Trophoblast cell (in vitro differentiated cells and primary cell): Measurements from ENCODE around the gene METTL26.
A peak's percentile ranks its signal among the peaks of the same experiment; 100 is the strongest.

Experiments
- DNase-seq, 2 donors: peaks; one replicate each; pipeline ENCODE4 v3.0.0-alpha.2; 2016
- H2AFZ ChIP-seq: 2 replicates; pipeline ENCODE4 v1.6.1; 2013; ENCODE audit warnings: low read length, moderate library complexity, mild to moderate bottlenecking; ENCODE audit not compliant: insufficient read depth, poor library complexity
- H2AK5ac ChIP-seq: 2 replicates; pipeline ENCODE4 v1.6.1; 2013; ENCODE audit warnings: mild to moderate bottlenecking, low read length
- H2BK120ac ChIP-seq: 2 replicates; pipeline ENCODE4 v1.6.1; 2013; ENCODE audit warnings: low read length, mild to moderate bottlenecking, moderate library complexity; ENCODE audit not compliant: insufficient read depth, poor library complexity
- H2BK12ac ChIP-seq: 2 replicates; pipeline ENCODE4 v1.6.1; 2013; ENCODE audit warnings: mild to moderate bottlenecking, low read length, moderate library complexity
- H2BK5ac ChIP-seq: 2 replicates; pipeline ENCODE4 v1.6.1; 2013; ENCODE audit warnings: low read length, low read depth, moderate library complexity, mild to moderate bottlenecking; ENCODE audit not compliant: poor library complexity
- H3K14ac ChIP-seq: 2 replicates; pipeline ENCODE4 v1.6.1; 2013; ENCODE audit warnings: mild to moderate bottlenecking, low read length
- H3K18ac ChIP-seq: 2 replicates; pipeline ENCODE4 v1.6.1; 2013; ENCODE audit warnings: mild to moderate bottlenecking, low read length
- H3K23ac ChIP-seq: 2 replicates; pipeline ENCODE4 v1.6.1; 2013; ENCODE audit warnings: low read length
- H3K27ac ChIP-seq: 2 replicates; pipeline ENCODE4 v1.5.1; 2013; ENCODE audit warnings: low read depth, mild to moderate bottlenecking, inconsistent platforms, low read length, moderate library complexity
- H3K27me3 ChIP-seq: 2 replicates; pipeline ENCODE4 v1.6.1; 2013; ENCODE audit warnings: inconsistent platforms, mild to moderate bottlenecking, low read length, moderate library complexity; ENCODE audit not compliant: insufficient read depth
- H3K36me3 ChIP-seq, 2 experiments: 1 replicate in 1 of 2; 2 replicates in 1 of 2; pipeline ENCODE4 v1.6.1; 2013; ENCODE audit warnings: low read length in 2 of 2, mild to moderate bottlenecking in 2 of 2, moderate library complexity in 1 of 2; ENCODE audit not compliant: insufficient read depth in 2 of 2, control insufficient read depth in 1 of 2
- H3K4ac ChIP-seq: 2 replicates; pipeline ENCODE4 v1.6.1; 2013; ENCODE audit warnings: low read depth, mild to moderate bottlenecking, low read length, moderate library complexity
- H3K4me1 ChIP-seq, 2 experiments: 1 replicate in 1 of 2; 2 replicates in 1 of 2; pipeline ENCODE4 v1.6.1; 2013; ENCODE audit warnings: low read length in 2 of 2, mild to moderate bottlenecking in 2 of 2, moderate library complexity in 1 of 2; ENCODE audit not compliant: insufficient read depth in 2 of 2, control insufficient read depth in 1 of 2
- H3K4me2 ChIP-seq: 2 replicates; pipeline ENCODE4 v1.6.1; 2013; ENCODE audit warnings: inconsistent platforms, mild to moderate bottlenecking, low read length, moderate library complexity
- H3K4me3 ChIP-seq: 2 replicates; pipeline ENCODE4 v1.5.1; 2013; ENCODE audit warnings: mild to moderate bottlenecking, low read depth, low read length, inconsistent platforms
- H3K79me1 ChIP-seq: one replicate; pipeline ENCODE4 v1.6.1; 2013; ENCODE audit warnings: low read length
- H3K79me2 ChIP-seq: 2 replicates; pipeline ENCODE4 v1.6.1; 2013; ENCODE audit warnings: low read length, mild to moderate bottlenecking; ENCODE audit not compliant: control insufficient read depth, insufficient read depth, poor library complexity
- H3K9ac ChIP-seq: 2 replicates; pipeline ENCODE4 v1.6.1; 2013; ENCODE audit warnings: mild to moderate bottlenecking, low read length
- H3K9me3 ChIP-seq: 2 replicates; pipeline ENCODE4 v1.6.1; 2013; ENCODE audit warnings: low read depth, mild to moderate bottlenecking, control low read depth, inconsistent platforms, low read length; ENCODE audit not compliant: insufficient read depth
- H4K12ac ChIP-seq: 2 replicates; pipeline ENCODE4 v1.6.1; 2013; ENCODE audit warnings: low read depth, mild to moderate bottlenecking, low read length, moderate library complexity
- H4K8ac ChIP-seq: 2 replicates; pipeline ENCODE4 v1.6.1; 2013; ENCODE audit warnings: low read depth, mild to moderate bottlenecking, low read length, moderate library complexity
- H4K91ac ChIP-seq: one replicate; pipeline ENCODE4 v1.6.1; 2013; ENCODE audit warnings: low read depth, mild to moderate bottlenecking, low read length, moderate library complexity
- WGBS: extraction: QIAGEN DNeasy Blood & Tissue Kit; methylation state at CpG from one replicate; pipeline ENCODE4 v1.1.7; 2013; ENCODE audit warnings: missing lambda C conversion rate; ENCODE audit not compliant: insufficient read length, insufficient coverage; ENCODE audit errors: extremely low coverage; 5-methylcytosine and 5-hydroxymethylcytosine counted together

Gene METTL26

DNA sequence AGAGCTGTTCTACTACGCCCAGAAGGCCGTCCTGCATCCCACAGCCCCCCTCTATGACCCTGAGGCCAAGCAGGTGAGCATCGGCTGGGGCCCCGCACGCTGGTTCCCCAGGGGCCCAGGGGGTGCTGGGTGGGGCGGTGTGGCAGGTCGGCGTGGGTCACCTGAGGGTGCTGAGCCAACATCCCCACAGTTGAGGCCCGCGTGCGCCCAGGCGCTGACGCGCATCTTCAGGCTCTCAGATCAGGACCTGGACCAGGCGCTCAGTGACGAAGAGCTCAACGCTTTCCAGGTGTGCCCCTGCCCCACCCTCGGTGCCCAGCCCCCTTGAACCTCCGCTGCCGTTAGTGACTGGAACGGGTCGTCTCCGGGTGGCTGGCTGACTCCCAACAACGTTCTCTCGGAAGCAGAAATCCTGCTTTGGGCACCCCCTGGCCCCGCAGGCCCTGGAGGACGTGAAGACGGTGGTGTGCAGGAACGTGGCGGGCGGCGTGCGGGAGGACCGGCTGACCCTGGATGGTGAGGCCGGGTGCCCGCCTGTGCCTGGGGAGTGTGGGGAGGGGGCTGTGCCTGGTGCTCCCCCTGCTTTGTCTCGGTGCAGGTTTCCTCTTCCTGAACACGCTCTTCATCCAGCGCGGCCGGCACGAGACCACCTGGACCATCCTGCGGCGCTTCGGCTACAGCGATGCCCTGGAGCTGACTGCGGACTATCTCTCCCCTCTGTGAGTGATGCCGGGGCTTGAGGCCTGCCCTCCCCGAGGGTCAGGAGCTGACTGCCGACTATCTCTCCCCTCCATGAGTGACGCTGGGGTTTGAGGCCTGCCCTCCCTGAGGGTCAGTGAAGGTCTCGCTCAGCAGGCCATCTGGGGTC, 34.6 kb upstream of the METTL26 start:
- Histone ChIP-seq H3K27me3 (peaks cover 3% of the 10 kb centered on the region), H3K9me3 (no peaks in the 10 kb centered on the region), H3K23ac (no peak overlapping the region), H4K91ac (no peak overlapping the region), H2BK120ac (no peak overlapping the region), H2BK12ac (no peak overlapping the region), H3K4me3 (no peak overlapping the region), H2AK5ac (no peak overlapping the region), H3K79me2 (peaks cover 8% of the 10 kb centered on the region), H4K12ac (no peak overlapping the region), H2BK5ac (no peak overlapping the region), H4K8ac (no peak overlapping the region), H3K18ac (no peak overlapping the region), H3K4me1 (peaks cover 13 to 15% of the 10 kb centered on the region in 2 experiments), H3K4me2 (no peak overlapping the region), H2AFZ (no peak overlapping the region), H3K4ac (no peak overlapping the region), H3K9ac (no peak overlapping the region), H3K27ac (no peak overlapping the region), H3K36me3 (peaks cover 54 to 56% of the 10 kb centered on the region in 2 experiments), H3K79me1 (peaks cover 5% of the 10 kb centered on the region), H3K14ac (no peak overlapping the region)
- no peak for DNase-seq
- no CpG with 5 or more reads among the region's 52 CpGs for WGBS

DNA sequence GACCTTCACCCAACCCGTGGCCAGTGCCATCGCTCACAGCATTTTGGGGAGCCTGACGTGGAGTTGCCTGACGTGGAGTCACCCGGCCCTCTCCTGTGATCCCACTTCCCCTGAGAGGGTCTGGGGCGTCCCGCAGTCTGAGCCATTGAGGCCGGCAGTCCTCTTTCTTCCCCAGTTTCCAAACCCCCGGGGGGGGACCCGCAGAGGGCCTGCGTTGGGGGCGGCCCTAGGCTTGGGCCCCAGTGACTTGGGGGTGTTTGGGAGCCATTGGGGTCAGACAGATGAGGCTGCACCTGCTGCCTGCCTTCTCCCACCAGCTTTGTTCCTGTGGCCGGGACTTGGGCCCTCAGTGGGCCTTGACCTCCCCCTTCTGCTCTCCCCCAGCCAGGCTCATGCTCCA, 33.6 kb upstream of the METTL26 start:
- Histone ChIP-seq H3K9me3 (no peaks in the 10 kb centered on the region), H3K18ac (no peak overlapping the region), H2BK120ac (no peak overlapping the region), H3K23ac (no peak overlapping the region), H4K8ac (no peak overlapping the region), H4K12ac (no peak overlapping the region), H3K36me3 (peaks cover 54 to 56% of the 10 kb centered on the region in 2 experiments), H3K9ac (no peak overlapping the region), H3K79me2 (peaks cover 8% of the 10 kb centered on the region), H3K27ac (no peak overlapping the region), H3K14ac (no peak overlapping the region), H2BK12ac (no peak overlapping the region), H2AFZ (no peak overlapping the region), H3K79me1 (peaks cover 5% of the 10 kb centered on the region), H3K4ac (no peak overlapping the region), H2AK5ac (no peak overlapping the region), H4K91ac (no peak overlapping the region), H3K4me3 (no peak overlapping the region), H3K4me1 (peaks cover 7% of the 10 kb centered on the region in 2 experiments), H3K4me2 (no peak overlapping the region), H2BK5ac (no peak overlapping the region), H3K27me3 (no peaks in the 10 kb centered on the region)
- WGBS, result no CpG with 5 or more reads among the region's 13 CpGs
- no peak for DNase-seq

DNA sequence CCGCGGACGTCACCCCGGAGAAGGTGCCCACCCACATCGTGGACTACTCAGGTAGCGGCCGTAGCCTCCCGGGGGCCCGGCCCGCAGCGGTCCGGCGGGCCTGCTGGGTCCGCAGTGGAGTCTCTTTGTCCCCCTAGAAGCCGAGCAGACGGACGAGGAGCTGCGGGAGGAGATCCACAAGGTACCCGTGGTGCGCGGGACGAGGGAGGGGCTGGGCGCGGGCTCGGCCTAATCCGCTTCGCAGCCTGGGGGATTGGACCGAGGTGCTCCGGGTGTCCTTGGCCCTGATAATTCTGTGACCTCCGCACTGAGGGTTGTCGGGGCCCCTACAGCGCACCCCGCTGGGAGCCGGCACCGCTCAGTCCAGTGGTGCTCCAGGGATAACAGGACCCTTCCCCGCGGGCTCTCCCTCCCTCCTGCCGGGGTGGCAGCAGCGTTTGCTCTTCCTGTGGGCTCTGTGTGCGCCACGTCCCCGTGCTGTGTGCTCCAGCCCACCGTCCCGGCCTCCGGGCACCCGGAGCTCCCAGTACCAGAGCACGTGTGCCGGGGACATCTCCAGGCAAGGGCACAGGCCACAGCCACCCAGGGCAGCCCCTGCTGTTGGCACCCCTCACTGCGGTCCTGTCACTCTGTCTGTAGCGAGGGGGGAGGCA, 32.5 kb upstream of the METTL26 start:
- H3K4me3 ChIP-seq, result peak overlapping the region; percentile 98
- peaks cover 48% of the 10 kb centered on the region in 2 experiments for H3K36me3 ChIP-seq
- no CpG with 5 or more reads among the region's 50 CpGs for WGBS
- H3K79me2 ChIP-seq, result peaks cover 8% of the 10 kb centered on the region
- peak overlapping the region; percentile 85 for H4K12ac ChIP-seq
- H2BK12ac ChIP-seq, result no peak overlapping the region
- peak overlapping the region; percentile 61 for H2AFZ ChIP-seq
- H3K79me1 ChIP-seq, result peaks cover 5% of the 10 kb centered on the region
- no peak overlapping the region for H3K23ac ChIP-seq
- H4K8ac ChIP-seq, result peak overlapping the region; percentile 87
- H3K4me2 ChIP-seq, result peak overlapping the region; percentile 67
- peak overlapping the region; percentile 93 for H4K91ac ChIP-seq
- peak in 1 of 2 donors; percentile 28 for DNase-seq
- H3K18ac ChIP-seq, result peak overlapping the region; percentile 77
- H3K4me1 ChIP-seq, result peaks cover 7% of the 10 kb centered on the region in 2 experiments
- peak overlapping the region; percentile 97 for H3K4ac ChIP-seq
- peak overlapping the region; percentile 51 for H2BK5ac ChIP-seq
- H3K27ac ChIP-seq, result no peak overlapping the region
- no peaks in the 10 kb centered on the region for H3K27me3 ChIP-seq
- H3K14ac ChIP-seq, result peak overlapping the region; percentile 90
- no peaks in the 10 kb centered on the region for H3K9me3 ChIP-seq
- H2AK5ac ChIP-seq, result peak overlapping the region; percentile 91
- H2BK120ac ChIP-seq, result peak overlapping the region; percentile 87
- peak overlapping the region; percentile 90 for H3K9ac ChIP-seq

DNA sequence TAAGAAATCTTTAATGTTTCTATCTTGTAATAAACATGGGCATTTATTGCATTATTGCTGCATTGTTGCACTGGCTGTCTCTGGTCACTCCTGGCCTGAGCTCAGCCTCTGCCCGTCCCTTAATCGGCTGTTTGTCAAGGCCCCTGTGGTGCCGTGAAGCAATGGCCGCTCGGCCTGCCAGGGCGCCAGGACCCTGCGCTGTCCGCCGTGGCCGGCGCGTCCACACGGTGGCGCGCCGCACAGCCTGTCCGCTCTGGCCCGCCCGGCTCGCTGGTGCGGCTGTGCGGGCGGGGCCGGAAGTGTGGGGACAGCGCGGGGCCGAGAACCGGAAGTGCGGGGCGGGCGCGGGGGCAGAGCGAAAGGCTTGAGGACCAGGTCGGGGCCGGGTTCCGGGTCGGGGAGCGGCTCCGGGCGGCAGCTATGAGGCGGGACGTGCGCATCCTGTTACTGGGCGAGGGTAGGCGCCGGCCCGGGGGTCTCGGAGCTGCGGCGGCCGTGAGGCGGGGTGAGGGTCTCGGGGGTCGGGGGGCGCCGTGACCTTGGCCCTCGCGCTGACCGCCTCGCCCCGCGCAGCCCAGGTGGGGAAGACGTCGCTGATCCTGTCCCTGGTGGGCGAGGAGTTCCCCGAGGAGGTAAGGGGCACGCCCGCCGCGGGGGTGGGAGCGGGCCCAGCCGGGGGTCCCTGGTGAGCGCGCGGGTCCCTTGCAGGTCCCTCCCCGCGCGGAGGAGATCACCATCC, 31.8 kb upstream of the METTL26 start, which contains the start of gene RHOT2:
Gene RHOT2, plus strand, starts transcription at position 353 of the 739 bp plus-strand sequence. Its CDS starts 68 bp downstream, at position 421.
- no peaks in the 10 kb centered on the region for H3K27me3 ChIP-seq
- peak within 1 kb of the TSS; percentile 87 for H2BK120ac ChIP-seq
- peak within 1 kb of the TSS; percentile 5 for H2BK12ac ChIP-seq
- peaks cover 8% of the 10 kb centered on the region for H3K79me2 ChIP-seq
- no peak within 1 kb of the TSS for H3K27ac ChIP-seq
- H2BK5ac ChIP-seq, result peak within 1 kb of the TSS; percentile 51
- WGBS, result no CpG with 5 or more reads among the region's 78 CpGs
- peak; percentile 92 to 97 for DNase-seq
- peak within 1 kb of the TSS; percentile 98 for H3K4me3 ChIP-seq
- H3K79me1 ChIP-seq, result peaks cover 5% of the 10 kb centered on the region
- H3K9ac ChIP-seq, result peak within 1 kb of the TSS; percentile 90
- H3K4me1 ChIP-seq, result peaks cover 7% of the 10 kb centered on the region in 2 experiments
- H4K91ac ChIP-seq, result peak within 1 kb of the TSS; percentile 93
- H4K8ac ChIP-seq, result peak within 1 kb of the TSS; percentile 87
- H2AFZ ChIP-seq, result peak within 1 kb of the TSS; percentile 61
- peak within 1 kb of the TSS; percentile 91 for H2AK5ac ChIP-seq
- H3K18ac ChIP-seq, result peak within 1 kb of the TSS; percentile 77
- no peaks in the 10 kb centered on the region for H3K9me3 ChIP-seq
- peak within 1 kb of the TSS; percentile 85 for H4K12ac ChIP-seq
- peak within 1 kb of the TSS; percentile 67 for H3K4me2 ChIP-seq
- H3K36me3 ChIP-seq, result peaks cover 41 to 44% of the 10 kb centered on the region in 2 experiments
- peak within 1 kb of the TSS; percentile 97 for H3K4ac ChIP-seq
- H3K23ac ChIP-seq, result no peak within 1 kb of the TSS
- peak within 1 kb of the TSS; percentile 90 for H3K14ac ChIP-seq
